H9 (cell line): ENCODE data around the gene GADD45A. TPM values are rescaled to one million over a fixed set of nuclear protein-coding genes. Genes with fewer than 3 reads are reported as not detected.

Experiments
- DNase-seq: peaks from one replicate; pipeline ENCODE4 v3.0.0-alpha.2; 2017
- H2AFZ ChIP-seq: one replicate; pipeline ENCODE4 v1.6.1; 2013; ENCODE audit warnings: mild to moderate bottlenecking, low read length, control low read depth, moderate library complexity
- H2AK5ac ChIP-seq: 2 replicates; pipeline ENCODE4 v1.6.1; 2013; ENCODE audit warnings: low read length, control low read depth, mixed read lengths; ENCODE audit not compliant: insufficient read length
- H2BK120ac ChIP-seq: one replicate; pipeline ENCODE4 v1.6.1; 2013; ENCODE audit warnings: low read depth, mild to moderate bottlenecking, low read length, control low read depth, inconsistent platforms; ENCODE audit not compliant: poor library complexity, severe bottlenecking
- H2BK12ac ChIP-seq: 2 replicates; pipeline ENCODE4 v1.6.1; 2013; ENCODE audit warnings: low read length, control low read depth, mixed read lengths, low read depth; ENCODE audit not compliant: insufficient read length
- H2BK15ac ChIP-seq: 2 replicates; pipeline ENCODE4 v1.6.1; 2013; ENCODE audit warnings: low read depth, low read length, control low read depth
- H2BK20ac ChIP-seq: one replicate; pipeline ENCODE4 v1.6.1; 2013; ENCODE audit warnings: low read depth, mild to moderate bottlenecking, low read length, control low read depth, inconsistent platforms; ENCODE audit not compliant: poor library complexity, severe bottlenecking
- H2BK5ac ChIP-seq: 2 replicates; pipeline ENCODE4 v1.6.1; 2013; ENCODE audit warnings: low read length, control low read depth, mixed read lengths; ENCODE audit not compliant: insufficient read length
- H3K14ac ChIP-seq: 2 replicates; pipeline ENCODE4 v1.6.1; 2013; ENCODE audit warnings: low read length, control low read depth; ENCODE audit not compliant: insufficient read depth
- H3K18ac ChIP-seq: 2 replicates; pipeline ENCODE4 v1.6.1; 2013; ENCODE audit warnings: low read depth, mild to moderate bottlenecking, mixed read lengths, low read length, control low read depth; ENCODE audit not compliant: insufficient read length
- H3K23ac ChIP-seq: 2 replicates; pipeline ENCODE4 v1.6.1; 2013; ENCODE audit warnings: low read length, control low read depth, mixed read lengths, low read depth; ENCODE audit not compliant: insufficient read length
- H3K23me2 ChIP-seq: 2 replicates; pipeline ENCODE4 v1.6.1; 2013; ENCODE audit warnings: low read depth, mild to moderate bottlenecking, mixed read lengths, low read length, control low read depth; ENCODE audit not compliant: insufficient read length, poor library complexity, severe bottlenecking
- H3K27ac ChIP-seq: 2 replicates; pipeline ENCODE4 v1.5.1; 2013; ENCODE audit warnings: low read length, control low read depth, mixed read lengths, low read depth; ENCODE audit not compliant: insufficient read length
- H3K27me3 ChIP-seq: 2 replicates; pipeline ENCODE4 v1.6.1; 2013; ENCODE audit warnings: low read length, control low read depth, inconsistent platforms; ENCODE audit not compliant: insufficient read depth
- H3K4ac ChIP-seq: 2 replicates; pipeline ENCODE4 v1.6.1; 2013; ENCODE audit warnings: low read depth, mild to moderate bottlenecking, control low read depth, inconsistent platforms, low read length, moderate library complexity
- H3K4me1 ChIP-seq: 2 replicates; pipeline ENCODE4 v1.6.1; 2013; ENCODE audit warnings: low read length, control low read depth, inconsistent platforms; ENCODE audit not compliant: insufficient read depth
- H3K4me2 ChIP-seq: 2 replicates; pipeline ENCODE4 v1.6.1; 2013; ENCODE audit warnings: low read length, control low read depth, mixed read lengths; ENCODE audit not compliant: insufficient read length, insufficient read depth
- H3K56ac ChIP-seq: 2 replicates; pipeline ENCODE4 v1.6.1; 2013; ENCODE audit warnings: low read depth, mild to moderate bottlenecking, mixed read lengths, low read length, control low read depth; ENCODE audit not compliant: insufficient read length
- H3K79me1 ChIP-seq: 2 replicates; pipeline ENCODE4 v1.6.1; 2013; ENCODE audit warnings: low read depth, mild to moderate bottlenecking, moderate library complexity, low read length, control low read depth, inconsistent platforms; ENCODE audit not compliant: insufficient read depth, poor library complexity, severe bottlenecking
- H3K79me2 ChIP-seq: 2 replicates; pipeline ENCODE4 v1.6.1; 2013; ENCODE audit warnings: low read length, control low read depth, inconsistent platforms; ENCODE audit not compliant: insufficient read depth
- H3K9ac ChIP-seq: 2 replicates; pipeline ENCODE4 v1.6.1; 2013; ENCODE audit warnings: low read length, control low read depth, mixed read lengths; ENCODE audit not compliant: insufficient read length; ENCODE audit errors: extremely low read depth
- H3K9me3 ChIP-seq: one replicate; pipeline ENCODE4 v1.6.1; 2013; ENCODE audit warnings: low read depth, low read length, inconsistent platforms; ENCODE audit not compliant: control insufficient read depth
- H3T11ph ChIP-seq: one replicate; pipeline ENCODE4 v1.6.1; 2013; ENCODE audit warnings: mild to moderate bottlenecking, low read length, control low read depth, inconsistent platforms
- H4K20me1 ChIP-seq: one replicate; pipeline ENCODE4 v1.6.1; 2013; ENCODE audit not compliant: control insufficient read depth, insufficient read length, insufficient read depth
- H4K5ac ChIP-seq: 2 replicates; pipeline ENCODE4 v1.6.1; 2013; ENCODE audit warnings: low read depth, mild to moderate bottlenecking, mixed read lengths, low read length, control low read depth; ENCODE audit not compliant: insufficient read length
- H4K8ac ChIP-seq: replicated peaks from 2 replicates; pipeline ENCODE4 v1.6.1; 2013; ENCODE audit warnings: low read length, control low read depth, mixed read lengths, low read depth; ENCODE audit not compliant: insufficient read length
- H4K91ac ChIP-seq: 2 replicates; pipeline ENCODE4 v1.6.1; 2013; ENCODE audit warnings: low read depth, mild to moderate bottlenecking, moderate library complexity, mixed read lengths, low read length, control low read depth; ENCODE audit not compliant: insufficient read length
- H3K27ac Mint-ChIP-seq, 3 experiments: 2 replicates in 2 of 3; 3 replicates in 1 of 3; pipeline ENCODE4 v1.8.0; 2020 to 2021; ENCODE audit warnings: mixed read lengths in 3 of 3, mild to moderate bottlenecking in 1 of 3, moderate library complexity in 1 of 3
- H3K27me3 Mint-ChIP-seq: 2 replicates; pipeline ENCODE4 v1.8.0; 2021; ENCODE audit warnings: low read depth, mild to moderate bottlenecking, moderate library complexity, mixed read lengths
- H3K36me3 Mint-ChIP-seq, 3 experiments: 2 replicates in 2 of 3; 3 replicates in 1 of 3; pipeline ENCODE4 v1.8.0; 2020 to 2021; ENCODE audit warnings: low read depth in 3 of 3, mixed read lengths in 3 of 3; ENCODE audit not compliant: insufficient read depth in 1 of 3
- H3K4me1 Mint-ChIP-seq, 2 experiments: 2 replicates each; pipeline ENCODE4 v1.8.0; 2020; ENCODE audit warnings: mixed read lengths in 2 of 2
- H3K4me3 Mint-ChIP-seq, 2 experiments: 2 replicates in 1 of 2; 3 replicates in 1 of 2; pipeline ENCODE4 v1.8.0; 2020 to 2021; ENCODE audit warnings: mild to moderate bottlenecking in 2 of 2, mixed read lengths in 2 of 2, moderate library complexity in 1 of 2
- H3K9me3 Mint-ChIP-seq, 2 experiments: 2 replicates in 1 of 2; 3 replicates in 1 of 2; pipeline ENCODE4 v1.8.0; 2020; ENCODE audit warnings: mild to moderate bottlenecking in 2 of 2, mixed read lengths in 2 of 2, moderate library complexity in 1 of 2
- CTCF ChIP-seq: fragments of 200-600 bp; sonication (generic); conservative IDR thresholded peaks from 3 replicates; pipeline ENCODE4 v1.8.0; 2021; ENCODE audit warnings: antibody characterized with exemption, mild to moderate bottlenecking
- WGBS: extraction: QIAGEN DNeasy Blood & Tissue Kit; methylation state at CpG from one replicate; pipeline ENCODE4 v1.1.7; 2013; ENCODE audit warnings: missing lambda C conversion rate, low lambda C conversion rate, mixed read lengths; ENCODE audit not compliant: insufficient read length; ENCODE audit errors: extremely low coverage; 5-methylcytosine and 5-hydroxymethylcytosine counted together
- total RNA-seq: library from RNA; stranded (reverse); gene quantifications from 2 replicates; pipeline ENCODE4 v1.2.1, GENCODE V29; 2021

Gene GADD45A
- total RNA-seq, 1 experiment from 2014 or later, result 22.8 TPM

GRCh38 chr1:67696708-67697107, 11.7 kb downstream of the GADD45A start:
- Histone ChIP-seq H2BK5ac (no peak overlapping the region), H2BK20ac (no peak overlapping the region), H3K27ac (no peak overlapping the region), H3K14ac (no peak overlapping the region), H3K9ac (no peak overlapping the region), H2BK15ac (no peak overlapping the region), H2BK12ac (no peak overlapping the region), H3K4me1 (peaks cover 3% of the 10 kb centered on the region; the same call in 1 of the 2 replicates), H2AFZ (no peak overlapping the region), H3K79me1 (no peaks in the 10 kb centered on the region), H4K20me1 (no peaks in the 10 kb centered on the region), H3K18ac (no peak overlapping the region), H4K8ac (no peak overlapping the region), H3K23ac (no peak overlapping the region), H4K5ac (no peak overlapping the region), H3T11ph (no peak overlapping the region), H4K91ac (no peak overlapping the region), H3K9me3 (no peaks in the 10 kb centered on the region), H3K4ac (no peak overlapping the region), H2AK5ac (no peak overlapping the region), H3K79me2 (no peaks in the 10 kb centered on the region), H3K27me3 (no peaks in the 10 kb centered on the region), H3K4me2 (no peak overlapping the region), H3K56ac (no peak overlapping the region), H2BK120ac (no peak overlapping the region), H3K23me2 (no peaks in the 10 kb centered on the region)
- WGBS, result no CpG with 5 or more reads among the region's 3 CpGs
- Mint-ChIP-seq H3K4me3 (no peak overlapping the region), H3K27me3 (0 out of 2 replicates have a peak, but pooled peaks cover 1% of the 10 kb centered on the region), H3K27ac (no peak overlapping the region), H3K9me3 (peaks cover 0 to 1% of the 10 kb centered on the region in 2 experiments; a peak in 1 of 5 replicates), H3K36me3 (no peaks in the 10 kb centered on the region), H3K4me1 (peaks cover 11 to 22% of the 10 kb centered on the region in 2 experiments)
- no peak for DNase-seq
- no peak for TF ChIP-seq CTCF
